SK-N-MC (cell line): Measurements from ENCODE around the gene AKAP14.

Experiments
- EZH2 ChIP-seq: fragments of 200-600 bp; sonication (generic); IDR thresholded peaks from one replicate; pipeline ENCODE4 v1.6.1; 2017; ENCODE audit warnings: antibody characterized with exemption
- POLR2AphosphoS5 ChIP-seq: IDR thresholded peaks from 2 replicates; pipeline ENCODE4 v1.6.1; 2012; ENCODE audit warnings: mild to moderate bottlenecking, low read depth, low read length, borderline replicate concordance

DNA sequence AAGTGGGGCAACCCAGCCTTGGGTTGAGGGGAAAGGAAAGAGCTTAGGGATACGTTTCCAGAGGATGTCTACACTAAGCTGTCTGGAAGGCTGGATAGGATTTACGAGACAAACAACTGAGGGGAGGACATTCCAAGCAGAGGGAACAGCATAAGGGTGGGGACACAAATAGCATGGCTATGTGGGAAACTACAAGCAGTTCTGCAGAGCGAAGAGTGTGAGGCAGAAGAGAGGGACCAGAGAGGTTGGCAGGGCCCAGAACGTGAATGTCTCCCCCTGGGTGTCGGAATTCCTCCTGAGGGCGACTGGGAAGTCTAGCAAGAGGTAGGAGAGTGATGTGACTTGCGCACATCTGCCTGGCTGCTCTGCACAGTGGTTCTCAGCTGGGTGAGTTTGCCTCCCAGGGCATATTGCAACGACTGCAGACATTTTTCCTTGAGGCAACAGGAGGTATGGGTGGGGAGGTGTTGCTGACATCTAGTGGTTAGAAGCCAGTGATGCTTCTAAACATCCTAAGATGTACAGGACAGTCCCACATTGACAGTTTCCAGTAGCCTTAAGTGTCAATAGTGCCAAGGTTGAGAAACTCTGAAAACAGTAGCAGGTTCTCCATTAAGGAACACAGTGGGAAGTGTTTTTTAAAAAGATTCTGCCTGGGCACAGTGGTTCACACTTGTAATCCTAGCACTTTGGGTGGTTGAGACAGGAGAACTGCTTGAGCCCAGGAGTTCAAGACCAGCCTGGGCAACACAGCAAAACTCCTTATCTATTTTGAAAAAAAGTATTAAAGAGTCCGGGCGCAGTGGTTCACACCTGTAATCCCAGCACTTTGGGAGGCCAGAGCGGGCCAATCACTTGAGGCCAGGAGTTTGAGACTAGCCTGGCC, 14.9 kb upstream of the AKAP14 start:
- TF ChIP-seq POLR2AphosphoS5 (no peak), EZH2 (no peak)
